ENCODE results near the gene SKP1. TPM values are rescaled to one million over a fixed set of nuclear protein-coding genes. Genes with fewer than 3 reads are reported as not detected.
"Not testable (repeated sequence)": the region's sequence is repeated elsewhere in the genome, so short reads cannot be mapped to it uniquely, and the experiment has no call there.

SKP1 gene
- total RNA-seq, 1 donor from 2014 or later: 333 TPM

DNA sequence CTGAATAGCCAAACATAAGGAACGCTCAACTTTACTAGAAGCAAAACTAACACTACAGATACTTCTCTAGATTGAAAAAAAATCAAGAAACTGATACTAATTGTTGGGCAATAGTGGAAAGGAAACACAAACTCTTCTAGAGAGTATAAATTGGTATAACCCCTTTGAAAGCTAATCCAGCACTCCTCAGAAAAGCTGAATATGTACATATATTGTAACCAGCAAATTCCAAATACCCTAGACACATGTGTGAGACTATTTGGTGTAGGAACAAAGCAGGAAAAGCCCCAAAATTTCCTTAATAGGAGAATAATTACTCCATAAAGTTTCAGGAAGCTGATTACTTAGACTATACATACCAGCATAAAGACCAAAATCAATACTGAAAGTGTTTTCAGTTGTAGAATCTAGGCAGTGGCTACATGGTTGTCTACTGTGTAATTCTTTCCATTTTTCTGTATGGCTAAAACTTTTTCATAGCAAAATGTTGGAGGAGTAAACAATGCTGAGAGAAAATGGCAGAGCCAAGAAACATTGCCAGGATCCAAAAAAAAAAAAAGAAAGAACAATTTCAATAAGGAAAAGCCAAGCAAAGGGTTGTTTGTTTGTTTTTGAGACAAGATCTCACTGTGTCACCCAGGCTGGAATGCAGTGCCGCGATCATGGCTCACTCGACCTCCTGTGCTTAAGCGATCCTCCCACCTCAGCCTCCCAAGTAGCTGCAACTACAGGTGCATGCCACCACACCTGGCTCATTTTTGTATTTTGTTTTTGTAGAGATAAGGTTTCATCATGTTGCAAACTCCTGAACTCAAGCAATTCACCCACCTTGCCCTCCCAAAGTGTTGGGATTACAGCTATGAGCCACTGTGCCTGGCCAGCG, 15.0 kb downstream of the SKP1 start:
- H3K4me3 Mint-ChIP-seq (ENCODE audit: unreplicated experiment): no peak overlapping the region
- no peaks in the 10 kb centered on the region for H3K4me1 Mint-ChIP-seq (ENCODE audit: unreplicated experiment)
- H3K27ac Mint-ChIP-seq (ENCODE audit: unreplicated experiment): no peak overlapping the region
- H3K36me3 Mint-ChIP-seq (ENCODE audit: unreplicated experiment): peaks cover 48% of the 10 kb centered on the region
- no peak for DNase-seq (ENCODE audit: extremely low spot score, unreplicated experiment)
- TF ChIP-seq, protein P1, sequence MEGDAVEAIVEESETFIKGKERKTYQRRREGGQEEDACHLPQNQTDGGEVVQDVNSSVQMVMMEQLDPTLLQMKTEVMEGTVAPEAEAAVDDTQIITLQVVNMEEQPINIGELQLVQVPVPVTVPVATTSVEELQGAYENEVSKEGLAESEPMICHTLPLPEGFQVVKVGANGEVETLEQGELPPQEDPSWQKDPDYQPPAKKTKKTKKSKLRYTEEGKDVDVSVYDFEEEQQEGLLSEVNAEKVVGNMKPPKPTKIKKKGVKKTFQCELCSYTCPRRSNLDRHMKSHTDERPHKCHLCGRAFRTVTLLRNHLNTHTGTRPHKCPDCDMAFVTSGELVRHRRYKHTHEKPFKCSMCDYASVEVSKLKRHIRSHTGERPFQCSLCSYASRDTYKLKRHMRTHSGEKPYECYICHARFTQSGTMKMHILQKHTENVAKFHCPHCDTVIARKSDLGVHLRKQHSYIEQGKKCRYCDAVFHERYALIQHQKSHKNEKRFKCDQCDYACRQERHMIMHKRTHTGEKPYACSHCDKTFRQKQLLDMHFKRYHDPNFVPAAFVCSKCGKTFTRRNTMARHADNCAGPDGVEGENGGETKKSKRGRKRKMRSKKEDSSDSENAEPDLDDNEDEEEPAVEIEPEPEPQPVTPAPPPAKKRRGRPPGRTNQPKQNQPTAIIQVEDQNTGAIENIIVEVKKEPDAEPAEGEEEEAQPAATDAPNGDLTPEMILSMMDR (IDR thresholded peaks at IDR 0.05): no peak
- peaks cover 7% of the 10 kb centered on the region for H3K9me3 Mint-ChIP-seq (ENCODE audit: unreplicated experiment)
- no peaks in the 10 kb centered on the region for H3K27me3 Mint-ChIP-seq (ENCODE audit: unreplicated experiment)

DNA sequence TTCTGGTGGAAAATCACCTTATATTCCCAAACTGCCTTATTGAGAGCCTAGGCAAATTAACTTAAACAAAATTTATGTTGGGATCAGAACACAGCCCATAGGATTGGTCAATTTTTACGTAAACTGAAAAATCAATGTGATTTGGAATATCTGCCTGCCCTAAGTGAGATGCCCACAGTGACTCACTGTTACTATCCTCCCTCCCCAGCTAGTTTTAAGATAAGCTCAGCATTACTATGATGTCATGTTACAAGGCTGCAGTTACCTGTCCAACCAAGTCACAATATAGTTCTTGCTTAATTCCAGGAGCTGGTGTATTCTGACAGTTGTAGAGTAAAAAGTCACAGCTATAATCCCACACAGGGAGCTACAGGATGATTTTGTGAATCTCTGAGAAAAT, 23.1 kb downstream of the SKP1 start:
- H3K9me3 Mint-ChIP-seq (ENCODE audit: unreplicated experiment): no peaks in the 10 kb centered on the region
- no peak overlapping the region for H3K4me3 Mint-ChIP-seq (ENCODE audit: unreplicated experiment)
- DNase-seq (ENCODE audit: extremely low spot score, unreplicated experiment): no peak
- peaks cover 40% of the 10 kb centered on the region for H3K36me3 Mint-ChIP-seq (ENCODE audit: unreplicated experiment)
- H3K27me3 Mint-ChIP-seq (ENCODE audit: unreplicated experiment): no peaks in the 10 kb centered on the region
- TF ChIP-seq, protein P1 (IDR thresholded peaks at IDR 0.05): no peak
- no peak overlapping the region for H3K27ac Mint-ChIP-seq (ENCODE audit: unreplicated experiment)
- H3K4me1 Mint-ChIP-seq (ENCODE audit: unreplicated experiment): peaks cover 13% of the 10 kb centered on the region

DNA sequence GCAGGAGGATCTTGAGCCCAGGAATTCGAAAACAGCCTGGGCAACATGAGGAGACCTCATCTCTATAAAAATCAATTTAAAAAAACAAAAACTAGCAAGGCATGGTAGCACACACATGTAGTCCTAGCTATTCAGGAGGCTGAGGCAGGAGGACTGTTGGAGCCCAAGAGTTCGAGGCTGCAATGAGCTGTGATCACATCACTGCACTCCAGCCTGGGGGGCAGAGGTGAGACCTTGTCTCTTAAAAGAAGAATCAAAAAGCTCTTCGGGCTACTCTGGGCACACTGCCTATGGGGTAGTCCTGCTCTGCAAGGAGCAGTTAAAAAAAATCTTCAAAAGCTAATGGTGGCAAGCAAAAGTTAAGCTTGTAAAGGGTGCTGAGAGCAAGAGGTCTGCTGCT, 23.5 kb downstream of the SKP1 start:
- no peak overlapping the region for H3K27ac Mint-ChIP-seq (ENCODE audit: unreplicated experiment)

DNA sequence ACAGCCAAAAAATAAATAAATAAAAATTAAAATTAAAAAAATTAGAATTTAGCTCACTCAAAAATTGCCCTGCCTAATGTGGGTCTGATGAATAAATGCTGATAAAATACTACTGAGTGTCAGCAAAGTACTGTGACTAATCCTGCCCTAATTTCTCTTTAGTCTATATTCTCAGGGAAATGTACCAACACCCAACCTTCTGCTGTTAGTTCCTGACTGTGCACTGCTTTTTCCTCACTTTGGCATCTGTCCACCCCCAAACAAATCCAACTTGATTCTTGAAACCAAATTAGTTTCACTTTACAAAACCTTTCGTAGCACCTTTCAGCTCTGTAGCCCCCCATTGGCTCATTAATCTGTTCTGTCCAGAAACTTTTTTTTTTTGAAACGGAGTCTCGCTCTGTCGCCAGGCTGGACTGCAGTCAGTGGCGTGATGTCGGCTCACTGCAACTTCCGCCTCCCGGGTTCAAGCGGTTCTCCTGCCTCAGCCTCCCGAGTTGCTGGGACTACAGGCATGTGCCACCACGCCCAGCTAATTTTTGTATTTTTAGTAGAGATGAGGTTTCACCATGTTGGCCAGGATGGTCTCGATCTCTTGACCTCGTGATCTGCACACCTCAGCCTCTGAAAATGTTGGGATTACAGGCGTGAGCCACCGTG, 24.4 kb downstream of the SKP1 start:
- not testable (repeated sequence) for H3K27me3 Mint-ChIP-seq (ENCODE audit: unreplicated experiment); H3K9me3 Mint-ChIP-seq (ENCODE audit: unreplicated experiment); H3K27ac Mint-ChIP-seq (ENCODE audit: unreplicated experiment); H3K4me3 Mint-ChIP-seq (ENCODE audit: unreplicated experiment)
- H3K4me1 Mint-ChIP-seq (ENCODE audit: unreplicated experiment): peaks cover 20% of the 10 kb centered on the region
- peak; percentile 46 for DNase-seq (ENCODE audit: extremely low spot score, unreplicated experiment)
- H3K36me3 Mint-ChIP-seq (ENCODE audit: unreplicated experiment): peaks cover 32% of the 10 kb centered on the region

More for the DNA sequence above, 23.5 kb downstream of the SKP1 start:
- Mint-ChIP-seq H3K4me1 (ENCODE audit: unreplicated experiment) (peaks cover 16% of the 10 kb centered on the region), H3K9me3 (ENCODE audit: unreplicated experiment) (no peaks in the 10 kb centered on the region), H3K4me3 (ENCODE audit: unreplicated experiment) (no peak overlapping the region), H3K27me3 (ENCODE audit: unreplicated experiment) (no peaks in the 10 kb centered on the region), H3K36me3 (ENCODE audit: unreplicated experiment) (peaks cover 36% of the 10 kb centered on the region)
- DNase-seq (ENCODE audit: extremely low spot score, unreplicated experiment): no peak
- TF ChIP-seq, protein P1 (IDR thresholded peaks at IDR 0.05): no peak

DNA sequence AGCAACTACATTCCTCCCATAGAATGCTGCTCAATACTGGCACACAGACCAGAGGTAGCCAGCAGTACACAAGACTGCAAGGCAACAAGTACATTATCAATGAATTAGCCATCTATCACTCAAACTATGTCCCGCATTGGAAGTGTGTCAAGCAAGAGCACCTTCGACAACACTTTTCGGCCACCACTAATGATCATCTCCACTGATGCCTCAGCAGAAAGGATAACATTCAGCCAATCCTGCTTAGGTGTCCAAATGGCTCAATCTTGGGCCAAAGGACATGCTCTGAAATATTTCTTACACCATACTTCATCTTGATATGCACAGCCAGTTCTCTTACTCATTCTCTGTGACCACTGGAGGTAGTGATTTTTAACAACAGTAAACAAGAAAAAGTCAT, 25.0 kb downstream of the SKP1 start:
- H3K27ac Mint-ChIP-seq (ENCODE audit: unreplicated experiment): no peak overlapping the region
- peaks cover 22% of the 10 kb centered on the region for H3K4me1 Mint-ChIP-seq (ENCODE audit: unreplicated experiment)
- no peak for DNase-seq (ENCODE audit: extremely low spot score, unreplicated experiment)
- peaks cover 33% of the 10 kb centered on the region for H3K36me3 Mint-ChIP-seq (ENCODE audit: unreplicated experiment)
- H3K9me3 Mint-ChIP-seq (ENCODE audit: unreplicated experiment): no peaks in the 10 kb centered on the region
- TF ChIP-seq, protein P1 (IDR thresholded peaks at IDR 0.05): no peak
- H3K4me3 Mint-ChIP-seq (ENCODE audit: unreplicated experiment): no peak overlapping the region
- no peaks in the 10 kb centered on the region for H3K27me3 Mint-ChIP-seq (ENCODE audit: unreplicated experiment)
